ENCODE results near the gene SLC44A2. TPM values are rescaled to one million over a fixed set of nuclear protein-coding genes. Genes with fewer than 3 reads are reported as not detected.

Gene SLC44A2
- total RNA-seq, 1 donor, result 49.9 TPM

DNA sequence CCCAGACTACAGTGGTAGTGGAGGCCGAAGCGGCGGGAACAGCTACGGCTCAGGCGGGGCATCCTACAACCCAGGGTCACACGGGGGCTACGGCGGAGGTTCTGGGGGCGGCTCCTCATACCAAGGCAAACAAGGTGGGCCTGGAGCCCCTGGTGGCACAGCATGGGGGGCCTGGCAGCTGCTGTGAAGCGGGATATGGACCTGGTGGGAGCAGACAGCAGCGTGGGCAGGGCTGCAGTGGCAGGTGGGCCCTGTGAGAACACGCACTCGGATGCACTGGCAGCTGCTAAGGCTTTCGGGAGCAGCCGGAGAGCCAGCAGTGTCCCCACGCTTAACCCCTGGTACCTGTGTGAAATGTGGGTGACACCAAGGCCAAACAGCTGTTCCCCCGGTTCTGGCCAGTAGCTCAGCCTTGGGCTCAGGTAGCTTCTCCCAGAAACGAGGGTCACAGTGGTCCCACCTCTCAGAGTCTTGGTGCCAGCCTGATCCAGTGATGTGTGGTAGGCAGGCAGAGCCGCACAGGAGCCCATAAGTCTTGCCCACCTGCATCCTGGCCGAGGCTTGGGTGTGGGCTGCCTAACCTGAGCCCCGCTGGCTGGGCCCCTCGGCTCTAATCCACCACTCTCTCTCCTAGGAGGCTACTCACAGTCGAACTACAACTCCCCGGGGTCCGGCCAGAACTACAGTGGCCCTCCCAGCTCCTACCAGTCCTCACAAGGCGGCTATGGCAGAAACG lies 63.4 kb downstream of the SLC44A2 start:
- peaks cover 49% of the 10 kb centered on the region for H3K79me2 ChIP-seq (ENCODE audit: insufficient read depth, low read length)
- TF ChIP-seq, protein P1, sequence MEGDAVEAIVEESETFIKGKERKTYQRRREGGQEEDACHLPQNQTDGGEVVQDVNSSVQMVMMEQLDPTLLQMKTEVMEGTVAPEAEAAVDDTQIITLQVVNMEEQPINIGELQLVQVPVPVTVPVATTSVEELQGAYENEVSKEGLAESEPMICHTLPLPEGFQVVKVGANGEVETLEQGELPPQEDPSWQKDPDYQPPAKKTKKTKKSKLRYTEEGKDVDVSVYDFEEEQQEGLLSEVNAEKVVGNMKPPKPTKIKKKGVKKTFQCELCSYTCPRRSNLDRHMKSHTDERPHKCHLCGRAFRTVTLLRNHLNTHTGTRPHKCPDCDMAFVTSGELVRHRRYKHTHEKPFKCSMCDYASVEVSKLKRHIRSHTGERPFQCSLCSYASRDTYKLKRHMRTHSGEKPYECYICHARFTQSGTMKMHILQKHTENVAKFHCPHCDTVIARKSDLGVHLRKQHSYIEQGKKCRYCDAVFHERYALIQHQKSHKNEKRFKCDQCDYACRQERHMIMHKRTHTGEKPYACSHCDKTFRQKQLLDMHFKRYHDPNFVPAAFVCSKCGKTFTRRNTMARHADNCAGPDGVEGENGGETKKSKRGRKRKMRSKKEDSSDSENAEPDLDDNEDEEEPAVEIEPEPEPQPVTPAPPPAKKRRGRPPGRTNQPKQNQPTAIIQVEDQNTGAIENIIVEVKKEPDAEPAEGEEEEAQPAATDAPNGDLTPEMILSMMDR (IDR thresholded peaks at IDR 0.05; ENCODE audit: extremely low read depth, low read depth, low read length), result no peak
- peaks cover 10% of the 10 kb centered on the region for H3K4me1 ChIP-seq (ENCODE audit: insufficient read depth, low read length)
- H3K27ac ChIP-seq (ENCODE audit: low read depth, low read length), result no peak overlapping the region
- H3K27me3 ChIP-seq (ENCODE audit: insufficient read depth, low read length), result no peaks in the 10 kb centered on the region
- no peak overlapping the region for H2AFZ ChIP-seq (ENCODE audit: low read length)
- H4K20me1 ChIP-seq (ENCODE audit: insufficient read depth, low read length), result peaks cover 62% of the 10 kb centered on the region
- no peaks in the 10 kb centered on the region for H3K9me3 ChIP-seq (ENCODE audit: low read depth, low read length)
- DNase-seq (ENCODE audit: insufficient read length, low spot score, missing footprints), result peak; percentile 55
- peaks cover 84% of the 10 kb centered on the region for H3K36me3 ChIP-seq (ENCODE audit: insufficient read depth, low read length)
- no peak overlapping the region for H3K4me3 ChIP-seq (ENCODE audit: insufficient read depth, low read length)
- no peak overlapping the region for H3K4me2 ChIP-seq (ENCODE audit: insufficient read depth, low read length)

DNA sequence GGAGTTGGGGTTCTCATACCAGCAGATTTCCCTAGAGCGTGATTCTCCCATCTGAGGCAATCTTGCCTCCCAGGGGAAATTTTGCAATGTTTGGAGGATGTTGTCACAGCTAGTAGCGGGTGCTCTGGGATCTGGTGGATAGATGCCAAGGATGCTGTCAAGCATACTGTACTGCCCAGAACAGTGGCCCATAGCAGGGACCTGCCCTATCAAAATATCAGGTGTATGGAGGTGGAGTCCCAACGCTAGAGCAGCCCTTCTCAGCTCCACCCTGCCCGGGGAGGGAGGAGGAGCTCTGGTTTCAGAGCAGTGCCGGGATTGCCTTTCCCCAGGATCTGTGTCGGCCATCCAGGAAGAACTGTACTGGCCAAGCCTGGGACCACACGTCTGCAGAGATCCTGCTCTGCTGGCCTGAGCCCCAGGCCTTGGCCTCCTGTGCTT lies 65.0 kb downstream of the SLC44A2 start:
- no peak overlapping the region for H3K4me3 ChIP-seq (ENCODE audit: insufficient read depth, low read length)
- H3K9me3 ChIP-seq (ENCODE audit: low read depth, low read length), result no peaks in the 10 kb centered on the region
- H2AFZ ChIP-seq (ENCODE audit: low read length), result no peak overlapping the region
- H3K27me3 ChIP-seq (ENCODE audit: insufficient read depth, low read length), result no peaks in the 10 kb centered on the region
- peaks cover 68% of the 10 kb centered on the region for H3K36me3 ChIP-seq (ENCODE audit: insufficient read depth, low read length)
- peak; percentile 88 for DNase-seq (ENCODE audit: insufficient read length, low spot score, missing footprints)
- H3K27ac ChIP-seq (ENCODE audit: low read depth, low read length), result peak overlapping the region; percentile 17
- peaks cover 10% of the 10 kb centered on the region for H3K4me1 ChIP-seq (ENCODE audit: insufficient read depth, low read length)
- no peak overlapping the region for H3K4me2 ChIP-seq (ENCODE audit: insufficient read depth, low read length)
- peaks cover 37% of the 10 kb centered on the region for H3K79me2 ChIP-seq (ENCODE audit: insufficient read depth, low read length)
- H4K20me1 ChIP-seq (ENCODE audit: insufficient read depth, low read length), result peaks cover 77% of the 10 kb centered on the region
- TF ChIP-seq, protein P1 (IDR thresholded peaks at IDR 0.05; ENCODE audit: extremely low read depth, low read depth, low read length), result no peak

DNA sequence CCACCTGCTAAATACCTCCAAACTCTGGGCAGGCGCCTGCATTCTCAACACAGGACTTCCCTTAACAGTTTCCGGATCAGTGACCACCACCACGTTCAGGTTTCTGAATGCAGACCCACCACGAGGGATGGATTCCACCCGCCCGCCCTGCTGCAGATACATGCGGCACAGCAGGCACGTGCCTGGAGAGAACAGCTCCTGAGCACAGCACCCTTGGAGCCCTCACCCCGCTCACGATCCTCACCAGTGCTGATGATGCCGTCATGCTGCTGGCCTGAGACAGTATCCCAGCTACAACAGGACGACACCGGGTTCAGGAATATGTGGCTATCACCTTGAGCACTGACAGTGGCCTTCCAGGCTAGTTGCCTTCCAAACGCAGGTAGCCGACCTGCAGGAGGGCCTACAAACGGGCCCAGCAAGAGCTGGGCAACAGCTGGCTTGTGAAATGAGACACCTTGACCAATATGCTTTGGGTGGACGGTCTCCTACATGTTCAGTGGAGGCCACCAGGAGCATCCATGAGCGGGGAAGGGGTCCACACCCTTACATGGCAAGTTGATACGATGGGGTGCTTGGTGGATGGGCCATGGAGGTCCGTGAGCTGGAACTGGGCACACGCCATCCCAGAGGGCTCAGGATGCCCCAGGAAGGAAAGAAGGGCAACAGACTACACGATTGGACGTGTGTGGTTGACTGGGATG lies 66.0 kb downstream of the SLC44A2 start:
- Histone ChIP-seq H3K4me1 (ENCODE audit: insufficient read depth, low read length) (peaks cover 8% of the 10 kb centered on the region), H3K4me2 (ENCODE audit: insufficient read depth, low read length) (no peak overlapping the region), H3K9me3 (ENCODE audit: low read depth, low read length) (no peaks in the 10 kb centered on the region), H2AFZ (ENCODE audit: low read length) (no peak overlapping the region), H3K36me3 (ENCODE audit: insufficient read depth, low read length) (peaks cover 60% of the 10 kb centered on the region), H3K27me3 (ENCODE audit: insufficient read depth, low read length) (no peaks in the 10 kb centered on the region), H4K20me1 (ENCODE audit: insufficient read depth, low read length) (peaks cover 80% of the 10 kb centered on the region), H3K27ac (ENCODE audit: low read depth, low read length) (no peak overlapping the region), H3K4me3 (ENCODE audit: insufficient read depth, low read length) (no peak overlapping the region), H3K79me2 (ENCODE audit: insufficient read depth, low read length) (peaks cover 31% of the 10 kb centered on the region)
- peak; percentile 68 for DNase-seq (ENCODE audit: insufficient read length, low spot score, missing footprints)
- TF ChIP-seq, protein P1 (IDR thresholded peaks at IDR 0.05; ENCODE audit: extremely low read depth, low read depth, low read length), result no peak

DNA sequence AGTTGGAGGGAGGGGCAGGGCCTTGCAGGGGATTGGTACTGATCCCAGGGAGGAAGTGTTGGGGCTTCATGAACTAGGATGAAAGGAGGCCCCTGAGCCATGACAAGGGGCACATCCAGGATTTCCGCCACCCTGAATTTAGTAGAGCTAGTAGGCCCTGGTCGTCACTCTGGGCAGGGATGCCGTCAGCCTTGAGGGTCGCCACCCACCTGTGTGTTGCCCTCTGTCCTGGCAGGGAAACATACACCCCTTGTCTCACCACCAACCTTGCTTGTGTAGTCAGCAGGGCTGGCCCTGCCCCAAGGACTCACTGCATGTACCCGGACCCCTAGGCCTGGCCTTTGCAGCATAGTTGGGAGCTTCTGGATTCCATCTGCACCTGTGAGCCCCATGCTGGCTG lies 66.5 kb downstream of the SLC44A2 start:
- Histone ChIP-seq H4K20me1 (ENCODE audit: insufficient read depth, low read length) (peaks cover 79% of the 10 kb centered on the region), H3K4me3 (ENCODE audit: insufficient read depth, low read length) (no peak overlapping the region)

More for the DNA sequence above, 66.5 kb downstream of the SLC44A2 start:
- no peaks in the 10 kb centered on the region for H3K9me3 ChIP-seq (ENCODE audit: low read depth, low read length)
- no peak overlapping the region for H3K4me2 ChIP-seq (ENCODE audit: insufficient read depth, low read length)
- H3K27ac ChIP-seq (ENCODE audit: low read depth, low read length), result no peak overlapping the region
- peaks cover 5% of the 10 kb centered on the region for H3K4me1 ChIP-seq (ENCODE audit: insufficient read depth, low read length)
- peaks cover 57% of the 10 kb centered on the region for H3K36me3 ChIP-seq (ENCODE audit: insufficient read depth, low read length)
- peaks cover 28% of the 10 kb centered on the region for H3K79me2 ChIP-seq (ENCODE audit: insufficient read depth, low read length)
- H2AFZ ChIP-seq (ENCODE audit: low read length), result no peak overlapping the region
- H3K27me3 ChIP-seq (ENCODE audit: insufficient read depth, low read length), result no peaks in the 10 kb centered on the region
- TF ChIP-seq, protein P1 (IDR thresholded peaks at IDR 0.05; ENCODE audit: extremely low read depth, low read depth, low read length), result no peak
- DNase-seq (ENCODE audit: insufficient read length, low spot score, missing footprints), result peak; percentile 32
